Gastrocnemius medialis (tissue), 4 donors: Measurements from ENCODE around the gene FCN2. TPM values are rescaled to one million over a fixed set of nuclear protein-coding genes. Genes with fewer than 3 reads are reported as not detected.

Experiments
- ATAC-seq, 2 donors: fragments of 150-250 bp; one replicate each; pipeline ENCODE4 v1.9.1; 2016
- DNase-seq, 2 donors: peaks; one replicate each; pipeline ENCODE4 v3.0.0-alpha.2; 2019
- H3K27ac ChIP-seq, 4 donors: fragments of 200-600 bp; sonication (generic); 1 replicate in 1 of 4; 2 replicates in 3 of 4; pipeline ENCODE4 v1.5.1; 2016 to 2018; ENCODE audit warnings: mild to moderate bottlenecking in 2 of 4, moderate library complexity in 1 of 4
- H3K27me3 ChIP-seq, 3 donors: fragments of 200-600 bp; sonication (generic) in 2 of 3; 1 replicate in 1 of 3; 2 replicates in 2 of 3; pipeline versions ENCODE4 v1.5.1 to v1.6.0; 2016 to 2019; ENCODE audit warnings: mild to moderate bottlenecking in 1 of 3, moderate library complexity in 1 of 3
- H3K36me3 ChIP-seq, 2 donors: fragments of 200-600 bp; sonication (generic) in 1 of 2; one replicate each; pipeline ENCODE4 v1.5.1; 2017 to 2018
- H3K4me1 ChIP-seq, 2 donors: fragments of 200-600 bp; sonication (generic) in 1 of 2; one replicate each; pipeline ENCODE4 v1.5.1; 2016 to 2017; ENCODE audit warnings: mild to moderate bottlenecking in 2 of 2
- H3K4me3 ChIP-seq, 4 donors: fragments of 200-600 bp; sonication (generic) in 3 of 4; 1 replicate in 1 of 4; 2 replicates in 3 of 4; pipeline ENCODE4 v1.5.1; 2016 to 2019; ENCODE audit warnings: mild to moderate bottlenecking in 2 of 4
- H3K9me3 ChIP-seq, 3 donors: fragments of 200-600 bp; sonication (generic) in 2 of 3; 1 replicate in 1 of 3; 2 replicates in 2 of 3; pipeline ENCODE4 v1.5.1; 2016 to 2019
- CTCF ChIP-seq, 5 experiments: fragments of 450-650 bp in 3 of 5; fragments of 200-600 bp in 2 of 5; sonication (generic) in 2 of 5; IDR thresholded peaks in 4 of 5; conservative IDR thresholded peaks in 1 of 5; 1 replicate in 4 of 5; 2 replicates in 1 of 5; pipeline ENCODE4 v1.5.1; 2016 to 2019; ENCODE audit warnings: antibody characterized with exemption in 5 of 5, mild to moderate bottlenecking in 3 of 5, moderate library complexity in 3 of 5
- POLR2A ChIP-seq, 2 donors: fragments of 450-650 bp; IDR thresholded peaks; one replicate each; pipeline ENCODE4 v1.6.1; 2017; ENCODE audit warnings: antibody characterized with exemption in 2 of 2, mild to moderate bottlenecking in 2 of 2, moderate library complexity in 2 of 2
- in situ Hi-C, 4 donors: fragments of 200-750 bp; cut with MboI; loops; one replicate each; pipeline versions ENCODE4 v1.15.0 to v1.8.0; 2017; ENCODE audit warnings: low sequenced_read_pairs in 4 of 4
- intact Hi-C: fragments of 100-400 bp; cut with DNase I; formaldehyde crosslinking; loops from one replicate; pipeline ENCODE4 v1.15.1; 2023; ENCODE audit warnings: low total_unique reads
- total RNA-seq, 4 donors: library from RNA; depleted of rRNA; stranded (reverse); fragments of >200 nt; gene quantifications; one replicate each; pipeline versions ENCODE4 v1.1.0 to v1.2.3, GENCODE V29; 2016

FCN2 gene
- total RNA-seq, 4 donors from 2014 or later = not detected

GRCh38 chr9:134864821-134865190 is 15.8 kb upstream of the FCN2 start:
- no peak overlapping the region for H3K27ac ChIP-seq
- no peak overlapping the region for H3K4me3 ChIP-seq
- intact Hi-C loops (no loop called here), in situ Hi-C loops (no loop called here)
- ATAC-seq (no peak), DNase-seq (no peak)
- TF ChIP-seq CTCF (IDR thresholded peaks at IDR 0.05 in 4 of 5, conservative IDR thresholded peaks at IDR 0.05 in 1 of 5) (no peak), POLR2A (IDR thresholded peaks at IDR 0.05) (no peak)
- no peaks in the 10 kb centered on the region for H3K36me3 ChIP-seq
- peaks cover 0 to 9% (median 5%) of the 10 kb centered on the region in 3 donors for H3K27me3 ChIP-seq
- peaks cover 0 to 4% of the 10 kb centered on the region in 2 donors for H3K4me1 ChIP-seq
- H3K9me3 ChIP-seq = no peaks in the 10 kb centered on the region

- intact Hi-C loops (no loop called here), in situ Hi-C loops (no loop called here)
- no peak for ATAC-seq
- DNase-seq = no peak
- H3K4me3 ChIP-seq = no peak overlapping the region
- H3K9me3 ChIP-seq = no peaks in the 10 kb centered on the region
- peaks cover 0 to 4% of the 10 kb centered on the region in 2 donors for H3K4me1 ChIP-seq
- H3K27me3 ChIP-seq = peaks cover 0 to 9% (median 3%) of the 10 kb centered on the region in 3 donors
- TF ChIP-seq POLR2A (IDR thresholded peaks at IDR 0.05) = no peak
- no peaks in the 10 kb centered on the region for H3K36me3 ChIP-seq
- H3K27ac ChIP-seq = no peak overlapping the region
These were observed 12.5 kb upstream of the FCN2 start for GRCh38 chr9:134867917-134868750.

- Histone ChIP-seq H3K9me3 (no peaks in the 10 kb centered on the region), H3K36me3 (no peaks in the 10 kb centered on the region), H3K27ac (no peak overlapping the region), H3K27me3 (peaks cover 0 to 7% (median 3%) of the 10 kb centered on the region in 3 donors), H3K4me1 (peaks cover 0 to 3% of the 10 kb centered on the region in 2 donors), H3K4me3 (no peak overlapping the region)
- intact Hi-C loops (no loop called here), in situ Hi-C loops (no loop called here)
- ATAC-seq = no peak
- TF ChIP-seq CTCF (IDR thresholded peaks at IDR 0.05 in 4 of 5, conservative IDR thresholded peaks at IDR 0.05 in 1 of 5) (no peak), POLR2A (IDR thresholded peaks at IDR 0.05) (no peak)
- DNase-seq = no peak
These were observed 11.7 kb upstream of the FCN2 start for GRCh38 chr9:134868751-134869553.

GRCh38 chr9:134869554-134870300 is 10.9 kb upstream of the FCN2 start:
- no peaks in the 10 kb centered on the region for H3K9me3 ChIP-seq
- in situ Hi-C loops = no loop called here
- no peak overlapping the region for H3K27ac ChIP-seq
- no peak overlapping the region for H3K4me3 ChIP-seq
- ATAC-seq = no peak
- TF ChIP-seq CTCF (IDR thresholded peaks at IDR 0.05 in 4 of 5, conservative IDR thresholded peaks at IDR 0.05 in 1 of 5) = no peak
- no peak for TF ChIP-seq POLR2A (IDR thresholded peaks at IDR 0.05)
- no peaks in the 10 kb centered on the region for H3K4me1 ChIP-seq
- no peaks in the 10 kb centered on the region for H3K36me3 ChIP-seq
- intact Hi-C loops = no loop called here
- DNase-seq = no peak
- H3K27me3 ChIP-seq = peaks cover 0 to 3% (median 0%) of the 10 kb centered on the region in 3 donors
